WERI-Rb-1 (cell line): ENCODE data around the gene NKX1-2.

Experiments used
- DNase-seq: peaks from one replicate; pipeline ENCODE4 v3.0.0-alpha.2; 2020
- H3K27ac ChIP-seq: fragments of 250-450 bp; sonication (Bioruptor Pico); 2 replicates; pipeline ENCODE4 v1.5.1; 2020; ENCODE audit warnings: mild to moderate bottlenecking, moderate library complexity
- H3K27me3 ChIP-seq: fragments of 250-450 bp; sonication (Bioruptor Pico); 2 replicates; pipeline ENCODE4 v1.5.1; 2021; ENCODE audit warnings: mild to moderate bottlenecking, low read depth, moderate library complexity; ENCODE audit not compliant: insufficient read depth, severe bottlenecking
- H3K36me3 ChIP-seq: fragments of 250-450 bp; sonication (Bioruptor Pico); 2 replicates; pipeline ENCODE4 v1.5.1; 2020; ENCODE audit warnings: mild to moderate bottlenecking, moderate library complexity
- H3K4me3 ChIP-seq: 2 replicates; pipeline ENCODE4 v1.5.1; 2011; ENCODE audit warnings: low read depth, mild to moderate bottlenecking, control low read depth, low read length
- H3K9me3 ChIP-seq: fragments of 250-450 bp; sonication (Bioruptor Pico); 2 replicates; pipeline ENCODE4 v1.5.1; 2021; ENCODE audit warnings: mild to moderate bottlenecking, moderate library complexity; ENCODE audit not compliant: severe bottlenecking
- TF ChIP-seq, protein P1 (sequence below): IDR thresholded peaks from 2 replicates; pipeline ENCODE4 v1.5.1; 2011; ENCODE audit warnings: low read depth, mild to moderate bottlenecking, control low read depth, inconsistent platforms, low read length

Gene NKX1-2

DNA sequence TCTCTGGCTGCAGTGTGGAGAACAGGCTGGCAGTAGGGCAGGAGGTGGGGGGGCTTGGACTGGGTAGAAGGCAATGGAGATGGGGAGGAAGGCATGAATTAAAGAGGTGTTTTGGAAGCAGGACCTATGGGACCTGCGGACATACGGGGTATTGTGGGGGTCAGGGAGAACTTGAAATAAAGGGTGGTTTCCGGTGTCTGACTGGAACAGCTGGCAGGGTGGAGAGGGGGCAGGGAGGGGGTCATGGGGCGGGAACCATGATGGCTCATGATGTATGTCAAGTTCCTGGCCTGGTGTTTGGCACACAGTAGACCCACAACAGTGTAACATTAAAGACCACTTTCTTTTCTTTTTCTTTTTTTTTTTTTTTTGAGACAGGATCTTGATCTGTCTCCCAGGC, 17.3 kb upstream of the NKX1-2 start:
- Histone ChIP-seq H3K36me3 (no peaks in the 10 kb centered on the region), H3K4me3 (no peak overlapping the region), H3K9me3 (no peaks in the 10 kb centered on the region), H3K27ac (no peak overlapping the region), H3K27me3 (no peaks in the 10 kb centered on the region)
- TF ChIP-seq, protein P1, sequence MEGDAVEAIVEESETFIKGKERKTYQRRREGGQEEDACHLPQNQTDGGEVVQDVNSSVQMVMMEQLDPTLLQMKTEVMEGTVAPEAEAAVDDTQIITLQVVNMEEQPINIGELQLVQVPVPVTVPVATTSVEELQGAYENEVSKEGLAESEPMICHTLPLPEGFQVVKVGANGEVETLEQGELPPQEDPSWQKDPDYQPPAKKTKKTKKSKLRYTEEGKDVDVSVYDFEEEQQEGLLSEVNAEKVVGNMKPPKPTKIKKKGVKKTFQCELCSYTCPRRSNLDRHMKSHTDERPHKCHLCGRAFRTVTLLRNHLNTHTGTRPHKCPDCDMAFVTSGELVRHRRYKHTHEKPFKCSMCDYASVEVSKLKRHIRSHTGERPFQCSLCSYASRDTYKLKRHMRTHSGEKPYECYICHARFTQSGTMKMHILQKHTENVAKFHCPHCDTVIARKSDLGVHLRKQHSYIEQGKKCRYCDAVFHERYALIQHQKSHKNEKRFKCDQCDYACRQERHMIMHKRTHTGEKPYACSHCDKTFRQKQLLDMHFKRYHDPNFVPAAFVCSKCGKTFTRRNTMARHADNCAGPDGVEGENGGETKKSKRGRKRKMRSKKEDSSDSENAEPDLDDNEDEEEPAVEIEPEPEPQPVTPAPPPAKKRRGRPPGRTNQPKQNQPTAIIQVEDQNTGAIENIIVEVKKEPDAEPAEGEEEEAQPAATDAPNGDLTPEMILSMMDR: no peak
- DNase-seq: no peak

DNA sequence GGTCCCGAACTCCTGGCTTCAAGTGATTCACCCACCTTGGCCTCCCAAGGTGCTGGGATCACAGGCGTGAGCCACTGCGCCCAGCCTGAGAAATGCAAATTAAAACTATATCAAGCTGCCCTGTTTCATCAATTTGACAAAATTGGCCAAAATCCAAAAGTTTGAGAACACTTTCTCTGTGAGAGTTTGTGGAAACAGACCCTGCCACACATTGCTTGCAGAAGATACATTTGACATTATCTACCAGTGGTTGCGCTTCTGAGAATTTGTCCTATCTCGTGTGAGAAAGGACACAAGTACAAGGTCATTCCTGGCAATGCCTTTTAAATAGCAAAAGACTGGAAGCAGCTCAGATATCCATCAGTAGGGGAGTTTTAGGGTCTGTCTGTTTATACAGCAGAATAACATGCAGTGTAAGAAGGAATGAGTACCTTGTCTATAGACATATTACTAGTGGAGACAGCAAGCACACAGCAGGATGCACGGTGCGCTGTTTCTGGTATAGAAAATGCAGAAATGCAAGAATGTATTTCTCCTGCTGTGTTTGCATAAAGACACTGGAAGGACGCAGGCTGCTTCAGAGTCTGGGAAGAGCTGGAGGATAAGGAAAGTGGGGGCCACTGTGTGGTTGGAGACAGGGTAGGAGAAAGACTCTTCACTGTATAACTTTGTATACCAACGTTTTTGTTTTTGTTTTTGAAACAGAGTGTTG, 16.1 kb upstream of the NKX1-2 start:
- no peaks in the 10 kb centered on the region for H3K36me3 ChIP-seq
- no peaks in the 10 kb centered on the region for H3K27me3 ChIP-seq
- TF ChIP-seq, protein P1: no peak
- no peak overlapping the region for H3K27ac ChIP-seq
- H3K9me3 ChIP-seq: no peaks in the 10 kb centered on the region
- DNase-seq: no peak
- no peak overlapping the region for H3K4me3 ChIP-seq

DNA sequence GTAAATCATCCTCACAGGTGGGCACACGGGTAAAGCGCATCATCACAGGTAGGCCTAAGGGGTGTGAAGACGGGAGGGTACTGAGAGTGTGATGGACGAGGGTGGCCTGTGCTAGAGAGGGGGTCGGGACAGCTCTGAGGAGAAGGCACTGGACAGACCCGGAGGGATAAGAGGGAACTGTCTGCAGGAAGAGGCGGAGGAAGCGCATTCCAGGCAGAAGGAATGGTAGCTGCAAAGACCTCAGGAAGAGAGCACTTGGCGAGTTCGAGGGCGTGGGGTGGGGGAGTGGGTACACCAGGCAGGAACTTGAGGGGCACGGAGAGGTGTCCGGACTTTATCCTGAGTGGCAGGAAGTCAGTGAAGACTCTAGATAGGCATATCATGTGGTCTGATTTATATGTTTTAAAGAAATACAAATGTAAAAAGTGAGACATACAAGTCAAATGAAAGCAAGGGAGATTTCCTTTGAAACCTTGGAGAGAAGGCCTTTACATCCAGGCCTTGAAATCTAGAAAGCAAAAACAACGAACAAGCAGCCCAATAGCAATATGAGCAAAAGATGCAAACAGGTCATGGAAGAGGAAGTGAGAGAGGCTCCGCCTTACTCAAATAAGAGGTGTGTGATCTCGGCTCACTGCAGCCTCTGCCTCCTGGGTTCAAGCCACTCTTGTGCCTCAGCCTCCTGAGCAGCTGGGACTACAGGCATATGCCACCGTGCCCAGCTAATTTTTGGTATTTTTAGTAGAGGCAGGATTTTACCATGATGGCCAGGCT, 15.4 kb upstream of the NKX1-2 start:
- Histone ChIP-seq H3K4me3 (no peak overlapping the region), H3K27ac (no peak overlapping the region), H3K36me3 (no peaks in the 10 kb centered on the region), H3K27me3 (no peaks in the 10 kb centered on the region), H3K9me3 (no peaks in the 10 kb centered on the region)
- DNase-seq: no peak
- TF ChIP-seq, protein P1: no peak

DNA sequence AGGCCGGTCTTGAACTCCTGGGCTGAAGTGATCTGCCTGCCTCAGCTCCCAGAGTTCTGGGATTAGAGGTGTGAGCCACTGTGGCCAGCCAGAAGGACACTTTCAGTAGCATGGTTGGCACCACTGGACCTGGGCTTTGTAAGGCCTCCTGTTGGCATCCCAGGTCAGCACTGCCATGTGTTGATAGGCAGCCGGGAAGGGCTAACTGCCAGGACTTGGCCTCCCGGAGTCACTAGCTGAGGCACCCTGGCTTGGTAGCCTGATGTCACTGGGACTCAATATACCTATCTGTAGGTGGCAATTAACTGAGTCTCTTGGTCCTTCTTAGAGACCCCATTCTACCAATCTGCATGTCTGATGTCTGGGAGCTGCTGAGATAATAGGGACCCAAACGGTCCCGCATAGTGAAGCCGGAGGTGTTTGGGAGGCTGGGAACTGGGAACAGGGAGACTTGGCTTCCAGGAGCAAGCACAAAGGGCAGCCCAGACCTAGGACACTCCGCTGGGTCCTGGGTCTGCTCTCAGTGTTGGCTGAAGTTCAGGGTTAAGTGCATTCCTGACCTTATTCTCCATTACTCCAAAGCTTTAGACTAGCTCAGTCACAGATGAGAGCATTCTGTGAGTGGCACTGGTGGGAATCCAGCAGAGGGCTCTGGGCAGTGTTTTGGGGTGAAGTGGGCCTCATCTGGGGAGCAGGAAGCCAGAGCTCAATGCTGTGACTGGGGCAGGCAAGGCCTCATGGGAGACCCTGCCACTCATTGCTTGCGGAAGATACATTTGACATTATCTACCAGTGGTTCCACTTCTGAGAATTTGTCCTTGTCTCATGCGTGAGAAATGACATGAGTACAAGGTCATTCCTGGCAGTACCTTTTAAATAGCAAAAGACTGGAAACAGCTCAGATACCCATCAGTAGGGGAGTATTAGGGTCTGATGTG, 14.5 kb upstream of the NKX1-2 start:
- no peaks in the 10 kb centered on the region for H3K27me3 ChIP-seq
- no peak for DNase-seq

DNA sequence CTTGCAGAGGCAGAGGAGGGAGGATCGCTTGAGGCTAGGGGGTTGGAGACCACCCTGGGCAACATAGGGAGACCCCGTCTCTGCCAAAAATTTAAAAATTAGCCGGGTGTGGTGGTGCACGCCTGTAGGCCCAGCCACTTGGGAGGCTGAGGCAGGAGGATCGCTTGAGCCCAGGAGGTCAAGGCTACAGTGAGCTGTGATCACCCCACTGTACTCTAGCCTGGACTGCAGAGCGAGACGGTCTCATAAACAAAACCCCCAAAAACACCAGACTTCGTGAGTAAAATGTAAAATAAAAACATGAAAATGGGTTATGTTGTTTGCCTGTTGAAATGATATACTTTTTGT, 12.5 kb upstream of the NKX1-2 start:
- Histone ChIP-seq H3K4me3 (peak overlapping the region; percentile 57), H3K36me3 (no peaks in the 10 kb centered on the region), H3K27ac (peak overlapping the region; percentile 87; the same call in 1 of the 2 replicates), H3K27me3 (no peaks in the 10 kb centered on the region), H3K9me3 (no peaks in the 10 kb centered on the region)
- DNase-seq: no peak
- TF ChIP-seq, protein P1: no peak

More for the DNA sequence above, 14.5 kb upstream of the NKX1-2 start:
- no peak overlapping the region for H3K27ac ChIP-seq
- no peaks in the 10 kb centered on the region for H3K9me3 ChIP-seq
- TF ChIP-seq, protein P1: no peak
- H3K4me3 ChIP-seq: no peak overlapping the region
- no peaks in the 10 kb centered on the region for H3K36me3 ChIP-seq
